Loucy (cell line): ENCODE measurements around the gene GAB1.
A peak's percentile ranks its signal among the peaks of the same experiment; 100 is the strongest.

ENCODE experiments used
- H2AFZ ChIP-seq: fragments of 200-600 bp; sonication (generic); 2 replicates; pipeline ENCODE4 v1.6.0; 2016; ENCODE audit warnings: antibody characterized with exemption, mild to moderate bottlenecking, low read length, moderate library complexity
- H3F3A ChIP-seq: fragments of 200-600 bp; 2 replicates; pipeline ENCODE4 v1.6.0; 2016; ENCODE audit warnings: antibody characterized with exemption, low read depth, mild to moderate bottlenecking
- H3K27me3 ChIP-seq: fragments of 200-600 bp; sonication (generic); 2 replicates; pipeline ENCODE4 v1.6.1; 2014; ENCODE audit warnings: low read length, mild to moderate bottlenecking; ENCODE audit not compliant: insufficient read depth, poor library complexity, severe bottlenecking
- H3K36me3 ChIP-seq: fragments of 200-600 bp; sonication (generic); 2 replicates; pipeline ENCODE4 v1.6.1; 2016; ENCODE audit warnings: low read length; ENCODE audit not compliant: insufficient read depth
- H3K4me1 ChIP-seq: fragments of 200-600 bp; sonication (generic); 2 replicates; pipeline ENCODE4 v1.5.1; 2014; ENCODE audit warnings: low read length, mild to moderate bottlenecking; ENCODE audit not compliant: insufficient read depth, poor library complexity, severe bottlenecking
- H3K4me2 ChIP-seq: fragments of 200-600 bp; sonication (generic); 2 replicates; pipeline ENCODE4 v1.6.0; 2014; ENCODE audit warnings: antibody characterized with exemption, low read length, low read depth, mild to moderate bottlenecking; ENCODE audit not compliant: poor library complexity, severe bottlenecking
- H3K4me3 ChIP-seq: fragments of 200-600 bp; sonication (generic); 2 replicates; pipeline ENCODE4 v1.5.1; 2014; ENCODE audit warnings: low read length, mild to moderate bottlenecking, mixed read lengths; ENCODE audit not compliant: poor library complexity, severe bottlenecking
- H3K79me2 ChIP-seq: fragments of 200-600 bp; sonication (generic); 2 replicates; pipeline ENCODE4 v1.6.1; 2014; ENCODE audit warnings: low read length; ENCODE audit not compliant: insufficient read depth
- H3K9ac ChIP-seq: fragments of 200-600 bp; sonication (generic); 2 replicates; pipeline ENCODE4 v1.6.0; 2014; ENCODE audit warnings: mild to moderate bottlenecking, low read depth, low read length, moderate library complexity; ENCODE audit not compliant: poor library complexity, severe bottlenecking
- H3K9me2 ChIP-seq: fragments of 200-600 bp; sonication (generic); replicated peaks from 2 replicates; pipeline ENCODE4 v1.6.1; 2016; ENCODE audit warnings: low read depth, low read length, mixed read lengths
- H3K9me3 ChIP-seq: fragments of 200-600 bp; sonication (generic); 2 replicates; pipeline ENCODE4 v1.6.1; 2014; ENCODE audit warnings: mild to moderate bottlenecking, antibody characterized with exemption, low read length, low read depth; ENCODE audit not compliant: insufficient read depth
- H4K20me1 ChIP-seq: fragments of 200-600 bp; sonication (generic); 2 replicates; pipeline ENCODE4 v1.6.0; 2014; ENCODE audit warnings: antibody characterized with exemption, low read length, mild to moderate bottlenecking; ENCODE audit not compliant: insufficient read depth, poor library complexity, severe bottlenecking
- CTCF ChIP-seq: fragments of 200-600 bp; sonication (generic); conservative IDR thresholded peaks from 2 replicates; pipeline ENCODE4 v1.5.1; 2014; ENCODE audit warnings: mild to moderate bottlenecking, antibody characterized with exemption, low read length
- EZH2phosphoT487 ChIP-seq: fragments of 200-600 bp; IDR thresholded peaks from 2 replicates; pipeline ENCODE4 v1.6.1; 2018; ENCODE audit warnings: antibody characterized with exemption, mild to moderate bottlenecking, moderate library complexity, borderline replicate concordance

Gene GAB1

GRCh38 chr4:143514901-143515300 lies 178.2 kb downstream of the GAB1 start:
- no peaks in the 10 kb centered on the region for H3F3A ChIP-seq
- H3K4me1 ChIP-seq: peaks cover 55% of the 10 kb centered on the region
- H2AFZ ChIP-seq: no peak overlapping the region
- H3K9ac ChIP-seq: peak overlapping the region; percentile 87
- no peaks in the 10 kb centered on the region for H3K27me3 ChIP-seq
- H3K36me3 ChIP-seq: peaks cover 23% of the 10 kb centered on the region; the same call in 1 of the 2 replicates
- TF ChIP-seq EZH2phosphoT487: no peak
- H3K4me3 ChIP-seq: peak overlapping the region; percentile 97
- H3K79me2 ChIP-seq: peaks cover 65% of the 10 kb centered on the region
- no peaks in the 10 kb centered on the region for H3K9me3 ChIP-seq
- H3K4me2 ChIP-seq: peak overlapping the region; percentile 95
- peaks cover 61% of the 10 kb centered on the region for H4K20me1 ChIP-seq
- H3K9me2 ChIP-seq: no peaks in the 10 kb centered on the region

GRCh38 chr4:143515905-143516304 lies 179.2 kb downstream of the GAB1 start:
- no peaks in the 10 kb centered on the region for H3K27me3 ChIP-seq
- no peak overlapping the region for H2AFZ ChIP-seq
- TF ChIP-seq CTCF (no peak), EZH2phosphoT487 (no peak)
- no peaks in the 10 kb centered on the region for H3K9me2 ChIP-seq
- peaks cover 27% of the 10 kb centered on the region; the same call in 1 of the 2 replicates for H3K36me3 ChIP-seq
- peak overlapping the region; percentile 87 for H3K9ac ChIP-seq
- peaks cover 70% of the 10 kb centered on the region for H4K20me1 ChIP-seq
- H3K4me3 ChIP-seq: peak overlapping the region; percentile 97
- H3K4me2 ChIP-seq: peak overlapping the region; percentile 95
- peaks cover 75% of the 10 kb centered on the region for H3K79me2 ChIP-seq
- H3K4me1 ChIP-seq: peaks cover 65% of the 10 kb centered on the region
- H3K9me3 ChIP-seq: no peaks in the 10 kb centered on the region
- H3F3A ChIP-seq: no peaks in the 10 kb centered on the region

- H3K4me2 ChIP-seq: peak overlapping the region; percentile 95
- H3K9me3 ChIP-seq: no peaks in the 10 kb centered on the region
- peaks cover 66% of the 10 kb centered on the region for H3K4me1 ChIP-seq
- H3F3A ChIP-seq: no peaks in the 10 kb centered on the region
- no peaks in the 10 kb centered on the region for H3K9me2 ChIP-seq
- H3K9ac ChIP-seq: peak overlapping the region; percentile 33
- peaks cover 86% of the 10 kb centered on the region for H4K20me1 ChIP-seq
- peaks cover 44% of the 10 kb centered on the region for H3K36me3 ChIP-seq
- H3K27me3 ChIP-seq: no peaks in the 10 kb centered on the region
- no peak overlapping the region for H2AFZ ChIP-seq
- H3K4me3 ChIP-seq: peak overlapping the region; percentile 97
- TF ChIP-seq CTCF: no peak
- TF ChIP-seq EZH2phosphoT487: no peak
- H3K79me2 ChIP-seq: peaks cover 94% of the 10 kb centered on the region
Measured at GRCh38 chr4:143517764-143518163, 181.1 kb downstream of the GAB1 start.
